CD4-positive, alpha-beta T cell treated with Interferon gamma for 1 hour (primary cell): Measurements from ENCODE around the gene GGTLC1.
A peak's percentile ranks its signal among the peaks of the same experiment; 100 is the strongest.
"Not testable (repeated sequence)": the region's sequence is repeated elsewhere in the genome, so short reads cannot be mapped to it uniquely, and the experiment has no call there.

Source experiments
- DNase-seq: peaks from one replicate; pipeline ENCODE4 v3.0.0-alpha.2; 2020

Gene GGTLC1

GRCh38 chr20:23988561-23988960 lies at the start of gene GGTLC1:
Gene GGTLC1, minus strand, starts transcription at chr20:23988779. Its CDS starts 2,168 bp downstream, at chr20:23986611.
- DNase-seq, result no peak

GRCh38 chr20:24034820-24035219 lies 46.2 kb upstream of the GGTLC1 start:
- no peak for DNase-seq

GRCh38 chr20:24033565-24033964 lies 45.0 kb upstream of the GGTLC1 start:
- no peak for DNase-seq

GRCh38 chr20:24033151-24033550 lies 44.6 kb upstream of the GGTLC1 start:
- no peak for DNase-seq

- DNase-seq, result no peak
Observed at GRCh38 chr20:24032400-24032898, 43.9 kb upstream of the GGTLC1 start.

- DNase-seq, result peak; percentile 89
Observed at GRCh38 chr20:24027229-24027628, 38.6 kb upstream of the GGTLC1 start.

GRCh38 chr20:24022621-24023180 lies 34.1 kb upstream of the GGTLC1 start:
- no peak for DNase-seq

- DNase-seq, result no peak
Observed at GRCh38 chr20:24018796-24019195, 30.2 kb upstream of the GGTLC1 start.

- no peak for DNase-seq
Observed at GRCh38 chr20:24017458-24017755, 28.8 kb upstream of the GGTLC1 start.

GRCh38 chr20:24016607-24017457 lies 28.3 kb upstream of the GGTLC1 start:
- DNase-seq, result no peak

GRCh38 chr20:24013953-24014352 lies 25.4 kb upstream of the GGTLC1 start:
- no peak for DNase-seq

GRCh38 chr20:24011282-24011681 lies 22.7 kb upstream of the GGTLC1 start:
- no peak for DNase-seq

- DNase-seq, result no peak
Observed at GRCh38 chr20:24007758-24008157, 19.2 kb upstream of the GGTLC1 start.

- no peak for DNase-seq
Observed at GRCh38 chr20:24007073-24007595, 18.6 kb upstream of the GGTLC1 start.

- DNase-seq, result no peak
Observed at GRCh38 chr20:24006626-24007025, 18.0 kb upstream of the GGTLC1 start.

GRCh38 chr20:24004471-24004870 lies 15.9 kb upstream of the GGTLC1 start:
- no peak for DNase-seq

GRCh38 chr20:24002896-24003295 lies 14.3 kb upstream of the GGTLC1 start:
- DNase-seq, result no peak

- DNase-seq, result no peak
Observed at GRCh38 chr20:24001712-24002405, 13.3 kb upstream of the GGTLC1 start.

GRCh38 chr20:23998844-23999243 lies 10.3 kb upstream of the GGTLC1 start:
- DNase-seq, result no peak

GRCh38 chr20:23998392-23998791 lies 9.8 kb upstream of the GGTLC1 start:
- DNase-seq, result no peak

- DNase-seq, result peak; percentile 30
Observed at GRCh38 chr20:23995905-23996666, 7.5 kb upstream of the GGTLC1 start.

- DNase-seq, result not testable (repeated sequence)
Observed at GRCh38 chr20:23995291-23995690, 6.7 kb upstream of the GGTLC1 start.
